ENCODE data around the gene COQ8A.

Gene COQ8A

GRCh38 chr1:227032396-227032795 is 92.3 kb downstream of the COQ8A start:
- DNase-seq (ENCODE audit: low spot score), result no peak

- no peak for DNase-seq (ENCODE audit: low spot score)
These were observed 93.8 kb downstream of the COQ8A start for GRCh38 chr1:227033880-227034279.

GRCh38 chr1:227035316-227035715 is 95.2 kb downstream of the COQ8A start:
- no peak for DNase-seq (ENCODE audit: low spot score)

- no peak for DNase-seq (ENCODE audit: low spot score)
These were observed 97.0 kb downstream of the COQ8A start for GRCh38 chr1:227037121-227037520.

Measured in CD4-positive, alpha-beta T cell treated with Interleukin-6 at 100 ng/mL for 8 hours (primary cell).